ENCODE data around the gene ACTN4.

Gene ACTN4

DNA sequence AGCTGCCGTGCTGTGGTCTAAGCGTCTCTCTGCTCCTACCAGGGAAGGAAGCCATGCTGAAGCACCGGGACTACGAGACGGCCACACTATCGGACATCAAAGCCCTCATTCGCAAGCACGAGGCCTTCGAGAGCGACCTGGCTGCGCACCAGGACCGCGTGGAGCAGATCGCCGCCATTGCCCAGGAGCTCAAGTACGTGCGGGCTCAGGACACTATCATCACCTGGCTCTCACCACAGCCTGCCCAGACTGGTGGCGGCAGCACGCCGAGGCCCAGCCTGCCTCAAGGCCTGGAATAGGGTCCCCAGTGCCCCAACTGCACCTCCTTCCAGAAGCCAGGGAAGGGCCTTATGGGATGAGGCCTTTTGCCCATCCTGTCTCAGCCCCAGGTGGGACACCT lies 74.0 kb downstream of the ACTN4 start:
- TF ChIP-seq EZH2 (IDR thresholded peaks at IDR 0.05) (no peak), FOXP2 (optimal IDR thresholded peaks at IDR 0.05; ENCODE audit: control extremely low read depth, extremely low read length, insufficient read depth) (no peak), POLR2AphosphoS5 (IDR thresholded peaks at IDR 0.05; ENCODE audit: borderline replicate concordance, low read depth, low read length) (no peak)

GRCh38 chr19:38721979-38722773 lies 74.7 kb downstream of the ACTN4 start:
- DNase-seq (ENCODE audit: low read depth, low spot score): no peak
- no peak overlapping the region for H3K27ac ChIP-seq
- no peak overlapping the region for H3K4me3 ChIP-seq
- H3K9me3 ChIP-seq (ENCODE audit: low read depth, low read length): no peaks in the 10 kb centered on the region
- H3K9ac ChIP-seq (ENCODE audit: insufficient read length): no peak overlapping the region
- TF ChIP-seq FOXP2 (optimal IDR thresholded peaks at IDR 0.05; ENCODE audit: control extremely low read depth, extremely low read length, insufficient read depth) (no peak), EZH2 (IDR thresholded peaks at IDR 0.05) (no peak), POLR2AphosphoS5 (IDR thresholded peaks at IDR 0.05; ENCODE audit: borderline replicate concordance, low read depth, low read length) (no peak)
- H3K36me3 ChIP-seq (ENCODE audit: insufficient read depth, low read length): peaks cover 30% of the 10 kb centered on the region; the same call in 1 of the 2 replicates

More for the DNA sequence above, 74.0 kb downstream of the ACTN4 start:
- Histone ChIP-seq H3K4me3 (no peak overlapping the region), H3K9me3 (ENCODE audit: low read depth, low read length) (no peaks in the 10 kb centered on the region), H3K27ac (no peak overlapping the region), H3K9ac (ENCODE audit: insufficient read length) (no peak overlapping the region), H3K36me3 (ENCODE audit: insufficient read depth, low read length) (peaks cover 30% of the 10 kb centered on the region; the same call in 1 of the 2 replicates)
- DNase-seq (ENCODE audit: low read depth, low spot score): no peak

GRCh38 chr19:38722947-38723605 lies 75.6 kb downstream of the ACTN4 start:
- TF ChIP-seq EZH2 (IDR thresholded peaks at IDR 0.05): no peak
- TF ChIP-seq POLR2AphosphoS5 (IDR thresholded peaks at IDR 0.05; ENCODE audit: borderline replicate concordance, low read depth, low read length): no peak
- TF ChIP-seq FOXP2 (optimal IDR thresholded peaks at IDR 0.05; ENCODE audit: control extremely low read depth, extremely low read length, insufficient read depth): no peak
- Histone ChIP-seq H3K36me3 (ENCODE audit: insufficient read depth, low read length) (peaks cover 23% of the 10 kb centered on the region; the same call in 1 of the 2 replicates), H3K4me3 (no peak overlapping the region), H3K27ac (no peak overlapping the region), H3K9me3 (ENCODE audit: low read depth, low read length) (no peaks in the 10 kb centered on the region), H3K9ac (ENCODE audit: insufficient read length) (no peak overlapping the region)
- no peak for DNase-seq (ENCODE audit: low read depth, low spot score)

GRCh38 chr19:38723606-38723965 lies 76.1 kb downstream of the ACTN4 start:
- Histone ChIP-seq H3K4me3 (no peak overlapping the region), H3K9me3 (ENCODE audit: low read depth, low read length) (no peaks in the 10 kb centered on the region), H3K36me3 (ENCODE audit: insufficient read depth, low read length) (peaks cover 23% of the 10 kb centered on the region; the same call in 1 of the 2 replicates), H3K27ac (no peak overlapping the region), H3K9ac (ENCODE audit: insufficient read length) (no peak overlapping the region)
- DNase-seq (ENCODE audit: low read depth, low spot score): no peak
- no peak for TF ChIP-seq FOXP2 (optimal IDR thresholded peaks at IDR 0.05; ENCODE audit: control extremely low read depth, extremely low read length, insufficient read depth)
- no peak for TF ChIP-seq POLR2AphosphoS5 (IDR thresholded peaks at IDR 0.05; ENCODE audit: borderline replicate concordance, low read depth, low read length)
- TF ChIP-seq EZH2 (IDR thresholded peaks at IDR 0.05): no peak

DNA sequence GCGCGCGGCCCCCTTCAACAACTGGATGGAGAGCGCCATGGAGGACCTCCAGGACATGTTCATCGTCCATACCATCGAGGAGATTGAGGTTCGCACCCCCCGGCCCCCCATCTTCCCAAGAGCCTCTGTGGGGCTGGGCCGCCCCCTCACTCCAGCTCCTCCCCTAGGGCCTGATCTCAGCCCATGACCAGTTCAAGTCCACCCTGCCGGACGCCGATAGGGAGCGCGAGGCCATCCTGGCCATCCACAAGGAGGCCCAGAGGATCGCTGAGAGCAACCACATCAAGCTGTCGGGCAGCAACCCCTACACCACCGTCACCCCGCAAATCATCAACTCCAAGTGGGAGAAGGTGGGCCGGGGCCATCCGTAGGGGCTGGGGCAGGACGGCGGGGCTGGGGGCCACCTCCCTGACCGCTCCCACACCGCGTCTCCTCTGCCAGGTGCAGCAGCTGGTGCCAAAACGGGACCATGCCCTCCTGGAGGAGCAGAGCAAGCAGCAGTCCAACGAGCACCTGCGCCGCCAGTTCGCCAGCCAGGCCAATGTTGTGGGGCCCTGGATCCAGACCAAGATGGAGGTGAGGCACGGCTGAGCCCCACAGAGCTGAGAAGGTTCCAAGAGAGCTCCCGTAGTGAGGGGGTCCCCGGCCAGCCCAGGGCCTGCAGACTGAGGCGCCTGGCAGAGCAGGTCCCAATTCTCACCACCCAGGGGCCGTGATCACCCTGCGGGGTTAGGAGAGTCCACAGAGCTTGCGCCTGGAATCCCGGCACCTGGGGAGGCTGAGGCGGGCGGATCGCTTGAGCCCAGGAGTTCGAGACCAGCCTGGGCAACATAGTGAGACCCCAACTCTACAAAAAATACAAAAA lies 76.8 kb downstream of the ACTN4 start:
- DNase-seq (ENCODE audit: low read depth, low spot score): no peak
- no peak overlapping the region for H3K9ac ChIP-seq (ENCODE audit: insufficient read length)
- no peak overlapping the region for H3K4me3 ChIP-seq
- TF ChIP-seq POLR2AphosphoS5 (IDR thresholded peaks at IDR 0.05; ENCODE audit: borderline replicate concordance, low read depth, low read length) (no peak), FOXP2 (optimal IDR thresholded peaks at IDR 0.05; ENCODE audit: control extremely low read depth, extremely low read length, insufficient read depth) (no peak), EZH2 (IDR thresholded peaks at IDR 0.05) (no peak)
- H3K9me3 ChIP-seq (ENCODE audit: low read depth, low read length): no peaks in the 10 kb centered on the region
- no peak overlapping the region for H3K27ac ChIP-seq
- H3K36me3 ChIP-seq (ENCODE audit: insufficient read depth, low read length): peaks cover 23% of the 10 kb centered on the region; the same call in 1 of the 2 replicates

GRCh38 chr19:38725469-38726283 lies 78.2 kb downstream of the ACTN4 start:
- Histone ChIP-seq H3K9me3 (ENCODE audit: low read depth, low read length) (no peaks in the 10 kb centered on the region), H3K36me3 (ENCODE audit: insufficient read depth, low read length) (peaks cover 23% of the 10 kb centered on the region; the same call in 1 of the 2 replicates), H3K27ac (no peak overlapping the region), H3K4me3 (no peak overlapping the region), H3K9ac (ENCODE audit: insufficient read length) (no peak overlapping the region)
- no peak for TF ChIP-seq FOXP2 (optimal IDR thresholded peaks at IDR 0.05; ENCODE audit: control extremely low read depth, extremely low read length, insufficient read depth)
- TF ChIP-seq POLR2AphosphoS5 (IDR thresholded peaks at IDR 0.05; ENCODE audit: borderline replicate concordance, low read depth, low read length): no peak
- TF ChIP-seq EZH2 (IDR thresholded peaks at IDR 0.05): no peak
- DNase-seq (ENCODE audit: low read depth, low spot score): no peak

GRCh38 chr19:38726284-38726673 lies 78.8 kb downstream of the ACTN4 start:
- H3K9ac ChIP-seq (ENCODE audit: insufficient read length): no peak overlapping the region
- H3K27ac ChIP-seq: no peak overlapping the region
- no peak for DNase-seq (ENCODE audit: low read depth, low spot score)
- TF ChIP-seq EZH2 (IDR thresholded peaks at IDR 0.05) (no peak), FOXP2 (optimal IDR thresholded peaks at IDR 0.05; ENCODE audit: control extremely low read depth, extremely low read length, insufficient read depth) (no peak), POLR2AphosphoS5 (IDR thresholded peaks at IDR 0.05; ENCODE audit: borderline replicate concordance, low read depth, low read length) (no peak)
- no peak overlapping the region for H3K4me3 ChIP-seq
- peaks cover 23% of the 10 kb centered on the region; the same call in 1 of the 2 replicates for H3K36me3 ChIP-seq (ENCODE audit: insufficient read depth, low read length)
- H3K9me3 ChIP-seq (ENCODE audit: low read depth, low read length): no peaks in the 10 kb centered on the region

All from SK-N-MC (cell line).